COLO668 (cell line): Measurements from ENCODE around the gene FGD4.
"Not testable (repeated sequence)": the region's sequence is repeated elsewhere in the genome, so short reads cannot be mapped to it uniquely, and the experiment has no call there.

Experiments used
- DNase-seq: peaks from one replicate; lab custom pipeline; 2025; ENCODE audit not compliant: unreplicated experiment; lab: John Stamatoyannopoulos, UW

Gene FGD4

DNA sequence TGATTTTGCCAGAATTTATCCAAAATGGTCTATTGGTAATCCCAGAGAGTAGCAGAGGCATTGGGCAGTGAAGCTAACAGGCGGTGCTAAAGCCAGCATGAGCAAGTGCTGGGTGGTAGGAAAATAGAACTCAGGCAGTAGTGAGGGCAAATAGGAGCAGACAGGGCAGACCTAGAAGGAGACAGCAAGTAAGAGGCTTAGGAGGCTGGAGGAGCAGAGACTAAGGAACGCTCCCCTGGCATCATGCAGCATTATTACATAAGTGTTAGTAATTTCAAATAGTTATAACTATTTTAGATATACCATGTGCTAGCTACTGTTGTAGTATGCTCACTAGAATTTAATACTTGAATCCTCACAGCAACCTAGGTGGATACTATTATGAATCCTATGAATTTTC is 151.7 kb downstream of the FGD4 start:
- no peak for DNase-seq

DNA sequence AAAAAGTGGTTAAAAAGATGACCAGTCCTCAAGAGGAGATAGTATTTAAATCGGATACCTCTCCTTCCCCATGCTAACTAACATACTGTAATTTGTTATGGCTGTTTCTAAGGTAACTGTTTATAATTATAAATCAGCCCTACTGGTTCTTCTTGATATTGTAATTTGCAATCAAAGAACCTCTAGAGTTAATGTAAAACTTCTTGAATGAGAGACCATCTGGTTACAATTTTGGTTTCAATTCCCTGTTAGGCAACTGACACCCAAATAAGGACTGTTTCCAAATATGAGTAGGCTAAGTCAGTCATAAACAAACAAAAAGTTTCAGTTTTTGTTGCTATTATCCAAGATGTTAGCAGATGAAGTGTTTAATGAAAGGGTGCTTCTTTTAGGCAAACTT is 159.5 kb downstream of the FGD4 start:
- no peak for DNase-seq

DNA sequence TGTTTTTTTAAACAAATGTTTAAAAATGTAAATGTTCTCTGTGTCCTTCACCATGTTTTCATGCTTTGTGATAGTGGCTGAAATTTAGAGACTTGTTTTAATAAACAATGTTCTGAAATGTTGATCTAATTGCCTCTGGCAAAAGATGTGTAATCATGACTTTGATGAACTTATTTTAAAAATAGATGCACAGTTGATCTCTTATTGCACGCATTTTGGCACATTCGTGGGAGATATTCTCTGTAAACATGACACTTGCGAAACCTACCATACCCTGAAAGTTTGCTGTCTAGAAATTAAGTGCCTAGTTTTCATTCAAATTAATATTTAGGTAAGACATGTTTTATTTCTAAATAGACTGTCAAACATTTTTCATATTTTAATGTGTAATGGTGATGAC is 160.1 kb downstream of the FGD4 start:
- DNase-seq: no peak

DNA sequence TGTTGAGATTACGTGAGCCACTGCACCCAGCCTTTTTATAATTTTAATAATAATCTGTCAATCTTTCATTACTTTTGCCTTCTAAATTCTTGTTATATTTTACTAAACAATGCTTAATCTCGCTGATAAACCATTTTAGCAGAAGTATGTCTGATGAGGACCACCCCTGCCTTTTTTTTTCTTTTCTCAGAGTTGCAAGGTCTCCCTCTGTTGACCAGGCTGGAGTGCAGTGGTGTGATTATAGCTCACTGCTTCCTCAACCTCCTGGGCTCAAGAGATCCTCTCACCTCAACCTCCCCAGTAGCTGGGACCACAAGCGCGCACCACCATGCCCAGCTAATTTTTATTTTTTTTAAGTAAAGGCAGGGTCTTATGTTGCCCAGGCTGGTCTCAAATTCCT is 161.2 kb downstream of the FGD4 start:
- DNase-seq: no peak

DNA sequence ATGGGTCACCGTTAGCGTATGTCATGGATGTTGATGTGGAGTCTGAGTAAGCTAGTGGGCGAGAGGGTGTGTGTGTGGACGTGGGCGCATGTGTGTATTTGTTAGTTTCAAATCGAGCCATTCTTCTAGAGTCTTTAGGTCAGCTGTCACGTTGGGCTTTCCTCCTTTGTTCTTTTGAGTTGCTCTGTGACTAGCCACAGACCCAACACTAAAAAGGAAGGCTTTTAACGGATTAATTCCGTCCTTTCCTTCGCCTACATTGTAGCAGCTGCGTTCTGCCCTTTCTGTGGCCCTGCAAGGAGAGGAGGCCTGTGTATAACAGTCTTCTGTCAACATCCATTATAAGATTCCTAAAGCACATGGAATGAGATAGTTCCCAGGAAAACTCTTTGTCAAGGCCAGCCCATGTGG is 162.6 kb downstream of the FGD4 start:
- no peak for DNase-seq

DNA sequence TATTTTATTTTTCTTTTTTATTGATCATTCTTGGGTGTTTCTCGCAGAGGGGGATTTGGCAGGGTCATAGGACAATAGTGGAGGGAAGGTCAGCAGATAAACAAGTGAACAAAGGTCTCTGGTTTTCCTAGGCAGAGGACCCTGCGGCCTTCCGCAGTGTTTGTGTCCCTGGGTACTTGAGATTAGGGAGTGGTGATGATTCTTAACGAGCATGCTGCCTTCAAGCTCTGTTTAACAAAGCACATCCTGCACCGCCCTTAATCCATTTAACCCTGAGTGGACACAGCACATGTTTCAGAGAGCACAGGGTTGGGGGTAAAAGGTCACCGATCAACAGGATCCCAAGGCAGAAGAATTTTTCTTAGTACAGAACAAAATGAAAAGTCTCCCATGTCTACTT is 163.1 kb downstream of the FGD4 start:
- not testable (repeated sequence) for DNase-seq

DNA sequence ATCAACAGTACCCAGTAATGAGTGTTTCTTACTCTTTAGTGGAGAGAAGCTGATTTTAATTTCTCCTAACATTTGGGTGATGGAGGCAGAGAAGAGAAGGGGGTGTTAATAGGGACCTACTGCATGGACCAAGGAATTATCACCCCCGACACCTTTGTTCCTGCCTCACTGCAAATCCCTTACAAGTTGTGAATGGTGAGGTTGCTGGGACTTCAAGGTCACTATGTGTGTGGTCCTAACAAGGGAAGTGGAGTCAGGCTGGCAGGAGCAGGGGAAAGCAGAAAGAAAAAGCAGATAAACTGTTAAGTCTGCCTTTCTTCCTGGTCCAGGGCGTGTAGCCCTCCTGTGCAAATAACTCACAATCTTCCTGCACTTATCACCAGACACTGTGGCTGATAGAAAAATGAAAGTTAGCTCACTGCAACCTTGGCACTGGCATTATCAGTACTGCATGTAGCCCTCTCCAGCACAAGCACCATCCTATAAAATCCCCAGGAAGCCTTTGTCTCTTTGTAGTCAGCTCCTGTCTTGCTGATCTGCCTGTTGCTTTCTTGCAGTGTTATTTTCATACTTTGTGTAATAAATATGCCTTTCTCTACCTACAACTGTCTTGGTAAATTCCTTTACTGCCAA is 167.4 kb downstream of the FGD4 start:
- no peak for DNase-seq

DNA sequence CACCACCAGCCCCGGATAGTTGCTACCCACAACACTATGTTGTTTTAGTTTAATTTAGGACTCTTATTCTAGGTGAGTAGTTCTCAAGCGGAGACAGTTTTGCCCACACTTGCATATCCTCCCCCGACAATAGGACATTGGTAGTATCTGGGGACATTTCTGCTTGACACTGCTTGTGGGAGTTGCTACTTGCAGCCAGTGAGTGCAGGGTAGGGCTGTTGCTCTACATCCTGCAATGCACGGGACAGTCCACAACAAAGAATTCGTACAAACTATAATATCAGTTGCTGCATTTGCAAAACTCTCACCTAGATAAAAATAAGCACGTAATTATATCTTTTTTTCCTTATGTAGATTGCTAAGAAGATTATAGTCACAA is 167.9 kb downstream of the FGD4 start:
- DNase-seq: no peak

DNA sequence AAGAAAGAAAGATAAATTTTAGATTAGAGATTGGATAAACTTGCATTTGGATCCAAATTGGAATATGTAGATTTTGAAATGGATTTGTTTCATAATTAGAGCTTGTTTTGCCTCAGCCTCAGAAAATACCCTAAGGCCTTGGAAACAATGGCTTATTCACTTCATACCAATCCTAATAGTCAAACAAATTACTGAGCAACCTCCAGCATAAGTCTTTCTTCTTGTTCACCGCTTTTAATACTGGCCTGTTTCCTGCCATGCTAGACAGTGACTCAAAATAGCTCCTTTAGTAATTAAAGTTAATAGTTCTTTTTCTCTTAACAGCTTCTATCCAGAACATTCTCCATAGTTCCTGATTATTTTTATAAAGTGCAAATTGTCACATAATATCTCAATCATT is 168.9 kb downstream of the FGD4 start:
- no peak for DNase-seq

DNA sequence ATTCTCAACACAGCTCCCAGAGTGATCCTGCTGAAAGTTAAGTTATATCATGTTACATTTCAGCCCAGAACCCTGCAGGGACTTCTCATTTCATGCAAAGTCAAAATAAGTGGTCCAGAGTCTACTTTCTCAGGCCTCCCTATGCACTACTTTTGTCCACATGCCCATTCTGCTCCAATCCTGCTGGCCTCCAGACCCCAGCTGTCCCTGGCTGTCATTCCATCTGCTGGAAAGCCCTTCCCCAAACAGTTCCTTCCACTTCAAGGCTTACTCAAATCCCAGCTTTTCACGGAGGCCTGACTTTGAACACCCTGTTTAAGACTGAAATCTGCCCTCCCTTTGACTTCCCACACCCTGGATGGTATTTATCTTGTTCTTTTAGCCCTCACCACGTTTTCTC is 169.9 kb downstream of the FGD4 start:
- no peak for DNase-seq

DNA sequence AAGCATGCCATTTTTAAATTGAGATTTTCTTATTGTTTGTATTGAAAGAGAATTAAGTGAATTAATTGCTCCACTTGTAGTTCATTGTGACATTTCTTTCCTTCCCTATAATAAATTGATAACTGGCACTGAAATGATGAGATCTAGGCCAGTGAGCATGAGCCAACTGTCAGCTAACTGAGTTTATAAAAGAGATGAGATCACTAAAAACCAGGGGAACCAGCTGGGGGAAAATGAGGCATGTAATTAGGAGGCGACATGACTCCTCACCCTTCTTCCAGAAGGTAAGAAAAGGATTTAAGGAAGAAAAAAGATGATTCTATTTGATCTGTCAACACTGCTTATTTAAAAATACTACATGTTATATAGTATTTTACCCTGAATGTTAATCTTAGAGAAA is 175.2 kb downstream of the FGD4 start:
- DNase-seq: no peak

DNA sequence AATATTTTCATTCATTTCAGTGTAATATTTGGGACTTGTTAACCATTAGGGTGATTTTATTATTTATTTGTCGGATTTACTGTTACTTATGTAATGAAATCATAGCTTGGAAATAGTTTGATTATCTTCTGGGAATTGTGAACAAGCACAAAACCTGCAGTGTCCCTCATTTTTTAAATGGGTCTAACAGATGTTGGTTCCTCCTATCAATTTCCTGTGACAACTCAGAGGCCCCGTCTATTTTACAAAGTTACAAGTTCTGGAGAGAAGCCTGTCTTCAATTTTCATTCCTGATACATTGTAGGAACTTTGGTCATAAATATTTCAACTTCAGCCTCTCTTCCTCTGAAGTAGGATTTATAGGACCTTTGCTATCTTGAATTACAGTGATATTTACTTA is 178.0 kb downstream of the FGD4 start:
- DNase-seq: no peak

DNA sequence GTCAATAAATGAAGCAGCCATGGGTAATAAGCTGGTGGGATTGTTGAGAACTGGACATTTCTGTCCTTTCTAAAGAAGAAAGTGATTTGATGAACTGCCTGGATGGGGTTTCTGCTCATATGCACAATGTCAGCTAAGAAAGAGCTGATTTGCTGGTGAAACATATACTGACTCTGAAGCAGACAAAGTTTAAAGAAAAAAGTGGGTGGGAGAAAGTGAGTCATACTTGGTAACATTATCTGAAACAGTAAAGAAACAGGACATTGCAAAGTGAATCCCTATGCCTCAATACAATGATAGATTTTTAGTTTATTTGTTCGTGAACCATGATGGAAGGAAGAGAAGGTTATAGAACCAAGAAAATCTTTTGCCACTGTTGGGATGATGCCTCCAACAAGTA is 184.2 kb downstream of the FGD4 start:
- DNase-seq: no peak

DNA sequence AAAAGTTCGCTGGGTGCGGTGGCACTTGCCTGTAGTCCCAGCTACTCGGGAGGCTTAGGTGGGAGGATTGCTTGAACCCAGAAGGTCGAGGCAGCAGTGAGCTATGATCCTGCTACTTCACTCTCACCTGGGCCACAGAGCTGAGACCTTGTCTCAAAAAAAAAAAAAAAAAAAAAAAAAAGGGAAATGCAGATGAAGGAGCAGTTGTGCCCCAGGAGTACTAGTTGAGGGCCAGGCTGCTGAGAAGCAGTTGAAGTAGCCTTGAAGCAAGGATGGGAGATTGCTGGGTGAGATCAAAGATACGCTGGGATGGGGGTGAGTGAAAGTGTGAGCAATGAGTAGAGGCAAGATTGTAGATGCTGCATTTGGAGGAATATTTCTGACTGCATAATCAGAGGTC is 186.3 kb downstream of the FGD4 start:
- DNase-seq: no peak

DNA sequence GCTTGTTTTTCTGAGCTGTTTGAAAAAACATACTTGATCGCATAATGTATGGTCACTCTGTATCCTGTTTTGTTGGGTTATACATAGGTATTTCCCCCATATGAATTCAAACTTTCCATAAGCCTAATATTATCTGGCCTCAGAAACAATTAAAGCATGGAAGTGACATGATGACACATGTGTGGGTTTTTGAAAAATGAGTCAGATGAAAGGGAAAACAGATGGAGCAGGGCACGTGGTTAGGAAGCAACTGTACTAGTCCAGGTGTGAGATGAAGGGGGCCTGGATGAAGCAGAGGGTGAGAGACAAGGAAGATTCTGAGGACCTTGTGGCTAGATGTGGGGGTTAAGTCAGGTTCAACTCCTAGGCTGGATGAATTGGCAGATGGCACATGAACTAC is 187.0 kb downstream of the FGD4 start:
- no peak for DNase-seq

DNA sequence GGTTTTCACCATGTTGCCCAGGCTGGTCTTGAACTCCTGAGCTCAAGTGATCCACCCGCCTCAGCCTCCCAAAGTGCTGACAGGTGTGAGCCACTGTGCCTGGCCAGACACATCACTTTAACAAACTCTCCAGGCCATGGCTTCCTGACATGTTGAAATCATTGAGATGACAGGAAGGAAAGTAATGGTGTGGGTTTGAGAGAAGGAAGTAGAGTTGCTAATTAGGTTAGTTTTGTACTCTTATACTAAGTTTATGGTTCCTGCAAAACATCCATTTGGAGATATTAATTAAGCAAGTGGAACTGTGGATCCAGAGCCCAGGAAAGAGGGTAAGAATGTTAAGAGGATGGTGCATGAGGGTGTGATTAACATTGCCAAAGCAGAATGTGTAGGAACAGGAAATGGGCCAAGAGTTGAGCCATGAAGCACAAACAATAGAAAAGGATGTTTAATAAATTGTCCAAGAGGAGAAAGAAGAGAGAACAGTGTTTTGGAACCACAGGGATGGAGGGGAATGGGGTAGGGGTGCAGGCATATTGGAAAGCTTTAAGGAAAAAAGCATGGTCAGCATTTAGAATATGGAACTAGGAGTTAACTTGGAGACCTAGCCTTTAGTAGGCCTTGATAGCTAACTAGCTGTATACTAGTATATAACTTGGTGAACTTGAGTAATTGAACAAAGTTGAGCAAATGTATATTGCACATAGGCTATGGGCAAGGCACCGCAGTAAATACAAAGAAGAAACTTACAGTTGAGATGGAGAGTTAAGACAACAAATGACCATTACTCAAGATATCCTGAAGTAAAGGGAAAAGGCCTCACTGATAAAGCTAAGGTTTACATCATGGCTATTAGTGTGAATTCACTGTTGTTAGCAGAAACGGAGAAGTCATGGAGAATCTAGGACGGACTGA is 188.5 kb downstream of the FGD4 start:
- DNase-seq: no peak

DNA sequence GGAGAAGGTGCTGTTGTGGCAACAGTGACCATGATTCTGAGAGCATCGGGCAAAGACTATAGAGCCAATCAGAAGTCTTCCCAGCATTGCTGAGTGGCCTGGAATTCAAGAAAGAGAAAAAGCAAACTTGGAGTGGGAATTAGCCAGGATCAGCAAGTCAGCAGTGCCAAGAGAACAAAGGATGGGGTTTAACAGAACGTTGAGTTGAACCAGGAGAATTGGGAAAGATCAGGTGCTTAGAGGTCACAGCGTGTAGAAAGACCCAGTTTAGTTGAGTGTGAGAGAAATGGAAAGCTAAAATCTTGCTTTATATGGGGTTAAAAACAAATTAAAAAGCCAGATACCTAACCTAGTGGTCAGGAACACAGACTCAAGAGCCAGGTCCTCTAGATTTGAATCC is 189.2 kb downstream of the FGD4 start:
- DNase-seq: no peak

DNA sequence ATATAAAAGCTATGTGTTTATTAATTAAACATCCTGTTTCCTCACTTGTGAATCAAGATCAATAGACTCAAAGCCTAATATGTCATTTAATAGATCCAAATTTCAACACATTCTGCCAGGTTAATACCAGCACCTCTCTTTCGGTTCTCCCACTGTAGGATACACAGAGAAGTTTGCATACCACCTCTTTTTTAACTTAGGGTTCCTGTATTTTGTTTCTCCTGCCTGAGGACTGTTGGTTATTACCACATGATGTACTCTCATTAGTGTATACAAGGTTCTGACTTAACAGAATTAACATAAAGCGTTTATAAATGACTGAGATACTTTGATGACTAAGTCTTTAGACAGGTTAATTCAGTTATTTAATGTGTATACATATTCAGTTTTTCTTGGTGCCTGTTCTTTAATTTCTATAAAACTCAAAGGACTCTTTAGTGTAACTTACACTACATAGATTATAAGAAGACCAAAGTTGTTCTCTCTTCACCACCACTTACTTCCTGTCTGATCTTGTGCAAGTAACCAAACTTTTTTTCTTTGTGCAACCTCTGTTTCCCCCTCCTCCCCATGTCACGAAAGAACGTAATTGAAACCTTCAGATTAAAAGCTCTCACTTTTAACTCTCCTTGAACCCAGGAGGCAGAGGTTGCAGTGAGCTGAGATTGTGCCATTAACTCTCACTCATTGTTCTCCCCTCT is 190.0 kb downstream of the FGD4 start:
- DNase-seq: no peak

DNA sequence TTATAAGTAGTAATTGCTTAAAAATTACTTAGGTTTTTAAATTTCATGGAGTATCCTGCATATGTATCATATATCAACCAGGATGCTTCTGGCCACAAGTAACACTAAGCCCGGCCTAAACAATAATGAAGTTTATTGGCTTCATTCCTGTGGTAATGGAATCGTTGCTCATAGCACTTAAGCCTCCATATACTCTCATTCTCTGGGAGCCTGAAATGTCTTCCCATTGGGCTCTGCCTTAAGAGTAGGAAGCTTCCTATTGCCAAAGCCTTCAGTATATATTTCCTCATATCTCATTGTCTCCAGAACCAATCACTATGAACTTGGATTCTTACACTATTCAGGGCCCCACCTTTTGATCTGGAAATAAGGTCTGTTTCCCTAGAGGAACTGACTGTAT is 195.9 kb downstream of the FGD4 start:
- DNase-seq: no peak

DNA sequence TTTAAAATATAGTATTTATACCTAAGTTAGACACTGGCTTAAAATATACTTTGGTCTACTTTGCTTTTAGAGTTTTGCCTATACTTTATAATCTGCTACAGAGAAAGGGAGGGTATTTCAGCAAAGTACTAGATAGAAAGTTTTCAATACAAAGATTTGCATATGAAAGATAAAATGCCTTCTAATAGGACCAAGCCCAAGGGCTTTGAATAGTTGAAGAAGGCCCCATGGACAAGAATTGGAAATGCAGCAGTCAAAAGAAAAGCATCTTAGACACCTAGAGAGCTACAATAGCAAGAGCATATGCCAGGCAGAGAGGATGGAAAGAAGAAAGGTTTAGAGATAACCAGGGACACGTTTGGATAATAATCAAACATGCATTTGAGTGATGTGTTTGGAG is 196.7 kb downstream of the FGD4 start:
- DNase-seq: no peak

DNA sequence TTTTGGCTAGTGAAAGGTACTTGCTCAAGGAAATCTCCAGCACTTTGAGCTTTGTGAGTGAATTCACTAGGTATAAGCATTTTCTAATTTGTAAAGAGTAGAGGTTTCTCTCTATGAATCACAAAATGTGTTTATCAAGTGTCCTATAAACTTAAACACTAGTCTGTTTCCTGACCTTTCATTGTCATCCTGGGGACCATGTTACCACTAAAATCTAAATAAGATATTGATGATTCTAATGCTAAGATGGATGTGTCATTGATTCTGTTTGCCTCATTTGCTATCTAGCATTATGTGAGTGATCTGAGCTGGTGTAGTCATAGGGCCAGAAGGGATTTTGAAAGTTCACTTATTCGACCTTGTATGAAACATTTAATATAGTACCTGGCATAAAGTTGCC is 199.3 kb downstream of the FGD4 start:
- DNase-seq: no peak

DNA sequence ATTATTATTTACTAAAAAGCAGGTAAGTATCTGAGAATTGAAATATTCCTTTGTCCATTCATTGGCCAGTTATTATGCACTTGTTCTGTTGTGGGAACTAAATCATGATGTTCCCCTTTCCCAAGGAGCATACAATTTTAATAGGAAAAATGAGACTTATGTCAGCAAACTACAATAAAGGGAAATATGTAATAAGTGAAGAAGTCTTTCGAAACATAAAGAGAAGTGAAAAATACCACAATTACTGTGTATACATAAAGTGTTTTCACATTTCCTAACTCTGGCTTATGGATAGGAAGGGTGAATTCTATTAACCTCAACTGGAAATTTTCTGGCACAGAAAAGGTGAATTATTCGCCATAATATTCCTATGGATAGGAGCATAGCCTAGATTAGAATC is 201.3 kb downstream of the FGD4 start:
- no peak for DNase-seq
